ENCODE data around the gene TTLL7.

Gene TTLL7

GRCh38 chr1:83998498-83999315 is at the start of gene TTLL7:
TTLL7 (minus strand) TSS chr1:83999132; CDS start chr1:83952211, 46,921 bp downstream.
- TF ChIP-seq, protein P1, sequence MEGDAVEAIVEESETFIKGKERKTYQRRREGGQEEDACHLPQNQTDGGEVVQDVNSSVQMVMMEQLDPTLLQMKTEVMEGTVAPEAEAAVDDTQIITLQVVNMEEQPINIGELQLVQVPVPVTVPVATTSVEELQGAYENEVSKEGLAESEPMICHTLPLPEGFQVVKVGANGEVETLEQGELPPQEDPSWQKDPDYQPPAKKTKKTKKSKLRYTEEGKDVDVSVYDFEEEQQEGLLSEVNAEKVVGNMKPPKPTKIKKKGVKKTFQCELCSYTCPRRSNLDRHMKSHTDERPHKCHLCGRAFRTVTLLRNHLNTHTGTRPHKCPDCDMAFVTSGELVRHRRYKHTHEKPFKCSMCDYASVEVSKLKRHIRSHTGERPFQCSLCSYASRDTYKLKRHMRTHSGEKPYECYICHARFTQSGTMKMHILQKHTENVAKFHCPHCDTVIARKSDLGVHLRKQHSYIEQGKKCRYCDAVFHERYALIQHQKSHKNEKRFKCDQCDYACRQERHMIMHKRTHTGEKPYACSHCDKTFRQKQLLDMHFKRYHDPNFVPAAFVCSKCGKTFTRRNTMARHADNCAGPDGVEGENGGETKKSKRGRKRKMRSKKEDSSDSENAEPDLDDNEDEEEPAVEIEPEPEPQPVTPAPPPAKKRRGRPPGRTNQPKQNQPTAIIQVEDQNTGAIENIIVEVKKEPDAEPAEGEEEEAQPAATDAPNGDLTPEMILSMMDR (conservative IDR thresholded peaks at IDR 0.05; ENCODE audit: control insufficient read depth, insufficient read depth, low read depth, low read length): no peak
- peak; percentile 54 for DNase-seq (ENCODE audit: low read depth)
- H3K4me3 ChIP-seq (ENCODE audit: control insufficient read depth, low read depth, low read length): peak within 1 kb of the TSS; percentile 75

- H3K4me3 ChIP-seq (ENCODE audit: control insufficient read depth, low read depth, low read length): no peak overlapping the region
- no peak for DNase-seq (ENCODE audit: low read depth)
- TF ChIP-seq, protein P1 (conservative IDR thresholded peaks at IDR 0.05; ENCODE audit: control insufficient read depth, insufficient read depth, low read depth, low read length): no peak
These were observed 43.5 kb upstream of the TTLL7 start for GRCh38 chr1:84042461-84042860.

DNA sequence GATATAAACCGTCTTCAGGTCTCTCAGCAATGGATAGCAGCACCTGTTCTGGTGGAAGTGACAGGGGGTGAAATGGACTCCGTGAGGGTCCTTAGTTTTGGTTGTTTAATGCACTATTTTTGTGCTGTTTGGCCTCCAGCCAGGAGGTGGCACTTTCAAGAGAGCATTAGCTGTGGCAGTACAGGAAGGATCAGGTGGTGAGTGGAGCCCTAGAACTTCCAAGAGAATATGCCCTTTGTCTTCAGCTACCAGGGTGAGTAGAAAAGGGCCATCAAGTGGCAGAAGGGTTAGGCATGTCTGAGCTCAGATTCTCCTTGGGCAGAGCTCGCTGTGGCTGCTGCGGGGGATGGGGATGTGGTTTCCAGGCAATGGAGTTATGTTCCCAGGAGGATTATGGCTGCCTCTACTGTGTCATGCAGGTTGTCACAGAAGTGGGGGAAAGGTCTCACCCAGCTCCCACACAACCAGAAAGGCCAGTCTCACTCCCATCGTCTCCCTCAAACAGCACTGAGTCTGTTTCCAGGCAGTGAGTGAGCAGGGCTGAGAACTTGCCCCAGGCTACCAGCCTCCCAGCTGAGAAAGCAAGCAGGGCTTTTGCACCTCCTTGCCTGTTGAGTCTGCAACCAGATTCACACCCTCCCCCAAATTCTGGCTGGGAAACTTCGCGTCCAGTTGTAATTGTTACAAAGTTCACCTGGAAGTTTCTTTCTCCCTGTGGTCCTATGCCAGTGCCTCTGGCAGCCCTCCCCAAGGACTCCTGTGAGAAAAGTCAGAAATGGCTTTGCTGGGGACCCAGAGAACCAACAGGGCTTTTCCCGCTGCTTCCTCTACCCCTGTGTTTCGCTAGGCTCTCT is 39.1 kb upstream of the TTLL7 start:
- H3K4me3 ChIP-seq (ENCODE audit: control insufficient read depth, low read depth, low read length): no peak overlapping the region
- DNase-seq (ENCODE audit: low read depth): no peak
- TF ChIP-seq, protein P1 (conservative IDR thresholded peaks at IDR 0.05; ENCODE audit: control insufficient read depth, insufficient read depth, low read depth, low read length): no peak

DNA sequence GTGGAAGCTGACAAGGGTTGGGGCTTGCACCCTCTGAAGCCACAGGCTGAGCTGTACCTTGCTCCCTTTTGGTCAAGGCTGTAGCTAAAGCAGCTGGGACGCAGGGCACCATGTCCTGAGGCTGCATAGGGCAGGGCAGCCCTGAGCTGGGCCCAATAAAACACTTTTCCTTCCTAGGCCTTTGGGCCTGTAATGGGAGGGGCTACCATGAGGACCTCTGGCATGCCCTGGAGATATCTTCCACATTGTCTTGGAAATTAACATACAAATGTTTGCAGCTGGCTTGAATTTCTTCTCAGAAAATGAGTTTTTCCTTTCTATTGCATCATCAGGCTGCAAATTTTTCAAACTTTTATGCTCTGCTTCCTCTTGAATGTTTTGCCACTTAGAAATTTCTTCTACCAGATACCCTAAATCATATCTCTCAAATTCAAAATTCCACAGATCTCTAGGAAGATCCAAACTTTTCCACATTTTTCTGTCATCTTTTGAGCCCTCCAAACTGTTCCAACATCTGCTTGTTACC is 32.9 kb upstream of the TTLL7 start:
- DNase-seq (ENCODE audit: low read depth): no peak
- TF ChIP-seq, protein P1 (conservative IDR thresholded peaks at IDR 0.05; ENCODE audit: control insufficient read depth, insufficient read depth, low read depth, low read length): no peak
- H3K4me3 ChIP-seq (ENCODE audit: control insufficient read depth, low read depth, low read length): no peak overlapping the region

- DNase-seq (ENCODE audit: low read depth): no peak
- TF ChIP-seq, protein P1 (conservative IDR thresholded peaks at IDR 0.05; ENCODE audit: control insufficient read depth, insufficient read depth, low read depth, low read length): no peak
- H3K4me3 ChIP-seq (ENCODE audit: control insufficient read depth, low read depth, low read length): no peak overlapping the region
These were observed 28.4 kb upstream of the TTLL7 start for GRCh38 chr1:84027368-84027767.

GRCh38 chr1:84025966-84026365 is 27.0 kb upstream of the TTLL7 start:
- DNase-seq (ENCODE audit: low read depth): no peak
- H3K4me3 ChIP-seq (ENCODE audit: control insufficient read depth, low read depth, low read length): no peak overlapping the region
- TF ChIP-seq, protein P1 (conservative IDR thresholded peaks at IDR 0.05; ENCODE audit: control insufficient read depth, insufficient read depth, low read depth, low read length): no peak
